ENCODE data around the gene PTPRE.

DNA sequence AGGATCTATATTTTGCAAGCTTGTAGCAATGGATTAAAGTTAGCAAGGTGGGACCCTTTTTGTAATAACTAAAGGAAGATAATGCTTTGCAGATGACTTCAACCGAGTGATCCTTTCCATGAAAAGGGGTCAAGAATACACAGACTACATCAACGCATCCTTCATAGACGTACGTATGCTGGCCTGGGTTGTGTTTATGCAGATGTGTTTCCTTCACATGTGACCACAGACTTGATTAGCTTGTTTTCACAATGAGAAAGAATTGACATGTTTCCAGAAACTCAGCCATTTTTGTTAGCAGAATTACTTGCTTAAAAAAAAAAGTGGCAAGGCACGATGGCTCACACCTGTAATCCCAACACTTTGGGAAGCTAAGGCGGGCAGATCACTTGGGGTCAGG lies 165.1 kb downstream of the PTPRE start:
- TF ChIP-seq, protein P1, sequence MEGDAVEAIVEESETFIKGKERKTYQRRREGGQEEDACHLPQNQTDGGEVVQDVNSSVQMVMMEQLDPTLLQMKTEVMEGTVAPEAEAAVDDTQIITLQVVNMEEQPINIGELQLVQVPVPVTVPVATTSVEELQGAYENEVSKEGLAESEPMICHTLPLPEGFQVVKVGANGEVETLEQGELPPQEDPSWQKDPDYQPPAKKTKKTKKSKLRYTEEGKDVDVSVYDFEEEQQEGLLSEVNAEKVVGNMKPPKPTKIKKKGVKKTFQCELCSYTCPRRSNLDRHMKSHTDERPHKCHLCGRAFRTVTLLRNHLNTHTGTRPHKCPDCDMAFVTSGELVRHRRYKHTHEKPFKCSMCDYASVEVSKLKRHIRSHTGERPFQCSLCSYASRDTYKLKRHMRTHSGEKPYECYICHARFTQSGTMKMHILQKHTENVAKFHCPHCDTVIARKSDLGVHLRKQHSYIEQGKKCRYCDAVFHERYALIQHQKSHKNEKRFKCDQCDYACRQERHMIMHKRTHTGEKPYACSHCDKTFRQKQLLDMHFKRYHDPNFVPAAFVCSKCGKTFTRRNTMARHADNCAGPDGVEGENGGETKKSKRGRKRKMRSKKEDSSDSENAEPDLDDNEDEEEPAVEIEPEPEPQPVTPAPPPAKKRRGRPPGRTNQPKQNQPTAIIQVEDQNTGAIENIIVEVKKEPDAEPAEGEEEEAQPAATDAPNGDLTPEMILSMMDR (conservative IDR thresholded peaks at IDR 0.05), result no peak
- TF ChIP-seq ZFX (IDR thresholded peaks at IDR 0.05), result no peak

Data from C4-2B (cell line).